Right lobe of liver (tissue), 6 donors: ENCODE data around the gene PRR14. TPM values are rescaled to one million over a fixed set of nuclear protein-coding genes. Genes with fewer than 3 reads are reported as not detected.

ENCODE experiments used
- ATAC-seq, 4 donors: fragments of 200-7000 bp; cut with Tn5 transposase; one replicate each; pipeline ENCODE4 v1.9.1; 2020; ENCODE audit warnings: mild to moderate bottlenecking in 4 of 4, moderate library complexity in 4 of 4
- DNase-seq, 3 donors: peaks; one replicate each; pipeline ENCODE4 v3.0.0-alpha.2; 2020
- H3K27ac ChIP-seq, 3 donors: fragments of 200-600 bp; one replicate each; pipeline ENCODE4 v1.8.0; 2022
- H3K27me3 ChIP-seq, 2 donors: fragments of 200-600 bp; one replicate each; pipeline ENCODE4 v1.8.0; 2022
- H3K36me3 ChIP-seq, 4 donors: fragments of 200-600 bp; sonication (generic) in 1 of 4; one replicate each; pipeline versions ENCODE4 v1.5.1 to v1.8.0; 2017 to 2022; ENCODE audit warnings: control low read depth in 1 of 4
- H3K4me1 ChIP-seq, 4 donors: fragments of 200-600 bp; sonication (generic) in 1 of 4; one replicate each; pipeline versions ENCODE4 v1.5.1 to v1.8.0; 2017 to 2022; ENCODE audit warnings: control low read depth in 1 of 4
- H3K4me3 ChIP-seq, 3 donors: fragments of 200-600 bp; one replicate each; pipeline ENCODE4 v1.8.0; 2022
- H3K9me3 ChIP-seq, 4 donors: fragments of 200-600 bp; sonication (generic) in 1 of 4; one replicate each; pipeline versions ENCODE4 v1.5.1 to v1.8.0; 2017 to 2022; ENCODE audit warnings: control low read depth in 1 of 4
- CTCF ChIP-seq, 4 donors: fragments of 200-600 bp in 3 of 4; fragments of 450-650 bp in 1 of 4; IDR thresholded peaks; one replicate each; pipeline versions ENCODE4 v1.5.1 to v1.8.0; 2016 to 2022; ENCODE audit warnings: antibody characterized with exemption in 4 of 4, mild to moderate bottlenecking in 2 of 4
- POLR2A ChIP-seq: fragments of 450-650 bp; IDR thresholded peaks from one replicate; pipeline ENCODE4 v1.6.1; 2017; ENCODE audit warnings: antibody characterized with exemption, mild to moderate bottlenecking
- WGBS: methylation state at CpG from one replicate; pipeline ENCODE4 v1.1.6; 2018; ENCODE audit warnings: low coverage, low lambda C conversion rate; ENCODE audit not compliant: insufficient coverage; ENCODE audit errors: missing lambda C conversion rate; 5-methylcytosine and 5-hydroxymethylcytosine counted together
- intact Hi-C, 2 donors: fragments of 100-400 bp; cut with DNase I; formaldehyde crosslinking; loops; one replicate each; pipeline versions ENCODE4 v1.11.2 to v1.14.1; 2022
- total RNA-seq, 6 experiments: library from RNA; depleted of rRNA in 2 of 6; stranded (reverse); fragments of >200 nt in 2 of 6; fragmentation: NEBNext Ultra II Directional in 3 of 6; extraction: Animal tissue kit (Norgen Biotek cat#: 25700) in 3 of 6; gene quantifications; one replicate each; pipeline versions ENCODE4 v1.1.0 to v1.2.4, GENCODE V29; 2016 to 2023
- donor health status: DM: no; HTN: yes; CAD: no.
- donor health status: DM: no; HTN: no; CAD: no.
- donor health status: DM: no; HTN: no; CAD: no.
- donor health status: DM: no; HTN: yes; CAD: no.
- donor health status: DM: no; HTN: yes; CAD: no.

Gene PRR14
- total RNA-seq, 6 experiments from 2014 or later = 12.8 to 23.0 (median 17.6) TPM

- peaks cover 0 to 55% (median 19%) of the 10 kb centered on the region in 4 donors for H3K36me3 ChIP-seq
- whole genome bisulfite sequencing = 72% methylated on average over 5 of the region's 12 CpGs
- H3K27ac ChIP-seq = no peak overlapping the region
- no peak overlapping the region for H3K4me3 ChIP-seq
- intact Hi-C loops = no loop called here
- H3K4me1 ChIP-seq = peaks cover 0 to 8% (median 0%) of the 10 kb centered on the region in 4 donors
- DNase-seq (no peak), ATAC-seq (no peak)
- TF ChIP-seq CTCF (IDR thresholded peaks at IDR 0.05) = no peak
- no peak for TF ChIP-seq POLR2A
- no peaks in the 10 kb centered on the region for H3K9me3 ChIP-seq
- H3K27me3 ChIP-seq = no peaks in the 10 kb centered on the region
Observed at GRCh38 chr16:30668393-30668792, 17.6 kb downstream of the PRR14 start.

DNA sequence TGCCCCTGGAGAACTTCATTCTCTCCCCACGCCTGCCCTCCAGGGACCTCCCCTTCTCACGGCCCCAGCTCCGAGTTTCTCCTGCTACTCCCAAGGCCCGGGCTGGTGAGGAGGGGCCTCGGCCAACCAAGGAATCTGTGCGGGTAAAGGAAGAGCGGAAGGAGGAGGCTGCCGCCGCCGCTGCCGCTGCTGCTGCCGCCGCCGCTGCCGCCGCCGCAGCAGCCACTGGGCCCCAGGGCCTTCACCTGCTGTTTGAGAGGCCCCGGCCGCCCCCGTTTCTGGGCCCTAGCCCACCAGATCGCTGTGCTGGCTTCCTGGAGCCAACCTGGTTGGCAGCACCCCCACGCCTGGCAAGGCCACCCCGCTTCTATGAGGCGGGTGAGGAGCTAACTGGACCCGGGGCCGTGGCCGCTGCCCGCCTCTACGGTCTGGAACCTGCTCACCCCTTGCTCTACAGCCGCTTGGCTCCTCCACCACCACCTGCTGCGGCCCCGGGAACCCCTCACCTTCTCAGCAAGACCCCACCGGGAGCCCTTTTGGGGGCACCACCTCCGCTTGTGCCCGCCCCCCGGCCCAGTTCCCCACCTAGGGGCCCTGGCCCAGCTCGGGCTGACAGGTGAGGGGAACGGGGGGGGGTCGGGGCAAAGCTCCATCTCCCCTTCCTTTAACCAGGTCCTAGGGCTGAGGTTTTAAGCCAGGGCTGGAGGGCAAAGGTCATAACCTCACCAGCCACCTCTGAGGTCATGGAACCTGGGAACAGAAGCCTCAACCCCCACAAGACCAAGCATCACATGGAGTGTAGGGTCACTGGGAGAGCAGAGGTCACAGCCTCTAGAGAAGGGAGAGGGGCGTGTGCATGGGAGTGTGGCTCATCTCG lies 18.5 kb downstream of the PRR14 start:
- Histone ChIP-seq H3K36me3 (peaks cover 0 to 50% (median 17%) of the 10 kb centered on the region in 4 donors), H3K4me3 (no peak overlapping the region), H3K9me3 (no peaks in the 10 kb centered on the region), H3K27ac (peak overlapping the region in 1 of 3 donors; percentile 22), H3K4me1 (peaks cover 0 to 8% (median 0%) of the 10 kb centered on the region in 4 donors), H3K27me3 (no peaks in the 10 kb centered on the region)
- WGBS = no CpG with 5 or more reads among the region's 41 CpGs
- DNase-seq = no peak
- intact Hi-C loops = no loop called here
- ATAC-seq = peak; percentile 60 to 86 (median 68)
- no peak for TF ChIP-seq CTCF (IDR thresholded peaks at IDR 0.05)
- TF ChIP-seq POLR2A = no peak

DNA sequence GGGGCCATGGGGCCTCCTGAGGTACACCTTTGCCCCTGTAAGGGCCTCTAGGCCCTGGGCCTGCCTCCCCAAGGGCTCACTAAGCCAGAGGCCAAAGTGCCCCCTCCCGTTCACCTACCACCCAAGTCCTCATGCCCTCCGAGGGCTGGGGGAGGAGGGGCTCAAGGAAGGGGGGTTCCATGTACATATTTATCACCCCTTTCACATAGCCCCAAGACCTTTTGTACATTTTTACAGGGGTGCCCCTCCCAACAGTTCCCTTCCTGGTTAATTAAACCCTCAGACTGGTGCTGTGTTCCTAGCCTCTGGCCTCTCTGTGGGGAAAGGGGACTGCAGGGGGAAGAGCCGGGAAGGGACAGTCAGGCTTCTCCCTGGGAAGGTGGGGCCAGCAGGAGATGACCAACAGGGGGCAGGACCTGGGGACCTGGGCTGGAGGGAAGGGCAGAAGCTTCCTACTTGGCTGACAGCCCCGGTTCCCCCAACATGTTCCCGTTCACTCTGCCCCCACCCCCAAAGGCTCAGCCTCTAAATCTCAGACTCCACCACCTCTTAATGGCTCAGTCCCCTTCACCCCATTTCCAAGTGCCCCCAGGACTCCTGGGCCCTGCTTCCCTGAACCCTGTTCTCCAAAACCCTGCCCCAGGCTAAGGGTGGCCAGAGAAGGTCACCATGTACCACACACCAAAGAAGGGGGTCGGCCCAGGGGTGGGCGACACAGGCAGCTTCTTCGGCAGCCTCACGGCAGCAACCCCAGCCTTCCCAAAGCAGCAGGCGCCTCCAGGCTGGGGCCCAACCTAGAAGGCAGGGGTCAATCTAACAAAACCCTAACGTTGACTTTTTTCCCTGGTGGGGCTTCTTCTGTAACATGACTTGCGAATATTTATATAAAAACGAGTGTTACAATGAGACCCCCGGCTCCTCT lies 19.4 kb downstream of the PRR14 start:
- H3K36me3 ChIP-seq = peaks cover 0 to 45% (median 13%) of the 10 kb centered on the region in 4 donors
- H3K4me3 ChIP-seq = no peak overlapping the region
- 78% methylated on average over 5 of the region's 14 CpGs for WGBS
- H3K27ac ChIP-seq = peak overlapping the region in 1 of 3 donors; percentile 22
- H3K4me1 ChIP-seq = peaks cover 0 to 8% (median 0%) of the 10 kb centered on the region in 4 donors
- H3K9me3 ChIP-seq = no peaks in the 10 kb centered on the region
- peak in 1 of 4 donors; percentile 4 for ATAC-seq
- H3K27me3 ChIP-seq = no peaks in the 10 kb centered on the region
- TF ChIP-seq CTCF (IDR thresholded peaks at IDR 0.05) = no peak
- TF ChIP-seq POLR2A = no peak
- DNase-seq = no peak
- intact Hi-C loops = no loop called here

GRCh38 chr16:30675143-30675542 lies 24.4 kb downstream of the PRR14 start:
- H3K4me1 ChIP-seq = no peaks in the 10 kb centered on the region
- WGBS = 80% methylated on average over 9 of the region's 10 CpGs
- no peak overlapping the region for H3K4me3 ChIP-seq
- no peaks in the 10 kb centered on the region for H3K9me3 ChIP-seq
- H3K36me3 ChIP-seq = peaks cover 0 to 2% (median 0%) of the 10 kb centered on the region in 4 donors
- DNase-seq (no peak), ATAC-seq (no peak)
- H3K27ac ChIP-seq = no peak overlapping the region
- intact Hi-C loops = no loop called here
- TF ChIP-seq CTCF (IDR thresholded peaks at IDR 0.05) (no peak), POLR2A (no peak)
- H3K27me3 ChIP-seq = no peaks in the 10 kb centered on the region
